Adrenal gland (tissue), 5 donors: ENCODE results near the gene FUT8.

Source experiments
- CTCF ChIP-seq, 6 experiments: fragments of 450-650 bp in 4 of 6; fragments of 200-600 bp in 2 of 6; sonication (generic) in 1 of 6; IDR thresholded peaks; 1 replicate in 5 of 6; 2 replicates in 1 of 6; pipeline versions ENCODE4 v1.5.1 to v1.8.0; 2016 to 2021; ENCODE audit warnings: antibody characterized with exemption in 6 of 6, mild to moderate bottlenecking in 2 of 6, moderate library complexity in 1 of 6
- POLR2A ChIP-seq, 2 donors: fragments of 450-650 bp; IDR thresholded peaks; one replicate each; pipeline ENCODE4 v1.6.1; 2017; ENCODE audit warnings: antibody characterized with exemption in 2 of 2, mild to moderate bottlenecking in 2 of 2, moderate library complexity in 1 of 2
- donor health status: DM: no; HTN: no; CAD: no.

DNA sequence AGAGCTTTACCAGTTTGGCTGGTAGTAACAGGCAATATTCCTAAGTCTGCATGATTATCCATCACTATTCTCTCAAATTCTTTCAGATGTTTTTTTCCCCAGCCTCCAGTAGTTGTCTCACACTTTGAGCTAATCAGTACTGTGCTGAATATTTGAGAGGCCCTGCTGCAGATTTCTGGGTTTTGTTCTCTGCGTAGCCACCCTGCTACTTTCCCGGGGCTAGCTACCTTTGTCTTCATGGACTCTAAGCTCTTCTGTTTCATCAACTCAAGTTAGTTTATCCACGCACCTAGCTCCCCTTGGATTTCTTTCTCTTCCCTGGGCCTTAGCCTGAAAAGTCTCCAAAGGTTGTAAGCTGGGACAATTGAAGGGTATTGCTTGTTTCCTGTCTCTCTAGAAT lies 73.0 kb downstream of the FUT8 start:
- TF ChIP-seq CTCF (IDR thresholded peaks at IDR 0.05) (no peak), POLR2A (IDR thresholded peaks at IDR 0.05) (no peak)
